Glutamatergic neuron (in vitro differentiated cells): Measurements from ENCODE around the gene LRRC7. TPM values are rescaled to one million over a fixed set of nuclear protein-coding genes. Genes with fewer than 3 reads are reported as not detected.

Experiments used
- DNase-seq: peaks from one replicate; pipeline ENCODE4 v3.0.0; 2022
- H3K27ac Mint-ChIP-seq: one replicate; pipeline ENCODE4 v1.8.0; 2020; ENCODE audit warnings: mild to moderate bottlenecking, mixed read lengths, inconsistent platforms; ENCODE audit not compliant: unreplicated experiment
- H3K27me3 Mint-ChIP-seq: one replicate; pipeline ENCODE4 v1.8.0; 2020; ENCODE audit warnings: mild to moderate bottlenecking, moderate library complexity, mixed read lengths, inconsistent platforms; ENCODE audit not compliant: unreplicated experiment
- H3K36me3 Mint-ChIP-seq: one replicate; pipeline ENCODE4 v1.8.0; 2020; ENCODE audit warnings: mild to moderate bottlenecking, mixed read lengths, inconsistent platforms; ENCODE audit not compliant: unreplicated experiment
- H3K4me1 Mint-ChIP-seq: one replicate; pipeline ENCODE4 v1.8.0; 2020; ENCODE audit warnings: mild to moderate bottlenecking, low read depth, mixed read lengths, inconsistent platforms; ENCODE audit not compliant: unreplicated experiment
- H3K4me3 Mint-ChIP-seq: one replicate; pipeline ENCODE4 v1.8.0; 2020; ENCODE audit warnings: mild to moderate bottlenecking, mixed read lengths, inconsistent platforms; ENCODE audit not compliant: unreplicated experiment
- H3K9me3 Mint-ChIP-seq: one replicate; pipeline ENCODE4 v1.8.0; 2020; ENCODE audit warnings: mild to moderate bottlenecking, moderate library complexity, mixed read lengths, inconsistent platforms; ENCODE audit not compliant: unreplicated experiment
- CTCF ChIP-seq: fragments of 200-600 bp; sonication (generic); IDR thresholded peaks from one replicate; pipeline ENCODE4 v1.5.0; 2021; ENCODE audit not compliant: partially characterized antibody, unreplicated experiment
- total RNA-seq: library from RNA; stranded (reverse); fragmentation: NEBNext Ultra II Directional; extraction: Animal tissue kit (Norgen Biotek cat#: 25700); gene quantifications from one replicate; pipeline ENCODE4 v1.2.1, GENCODE V29; 2021; ENCODE audit not compliant: unreplicated experiment

The LRRC7 gene
- total RNA-seq, 1 donor from 2014 or later, result 19.1 TPM

DNA sequence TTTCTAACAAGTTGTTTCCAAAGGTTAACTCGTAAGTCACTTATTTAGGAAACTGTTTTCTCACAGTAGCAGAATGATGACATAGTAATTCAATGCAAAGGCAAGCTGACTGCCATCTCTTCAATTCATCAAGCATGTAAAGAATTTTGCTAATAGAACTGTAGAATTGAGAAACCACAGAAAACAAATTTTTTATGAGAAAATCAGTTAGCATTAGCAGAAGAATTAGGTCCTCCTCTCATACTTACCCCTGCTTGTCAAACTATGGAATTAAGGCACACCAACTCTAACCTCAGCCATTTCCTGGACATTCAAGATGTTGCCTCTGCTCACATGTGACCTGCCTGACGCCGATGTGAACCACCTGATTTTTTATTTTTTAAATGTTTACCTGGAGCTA lies 522.4 kb downstream of the LRRC7 start:
- Mint-ChIP-seq H3K36me3 (no peaks in the 10 kb centered on the region), H3K4me3 (no peak overlapping the region), H3K27me3 (no peaks in the 10 kb centered on the region), H3K4me1 (peaks cover 2% of the 10 kb centered on the region), H3K9me3 (no peaks in the 10 kb centered on the region), H3K27ac (no peak overlapping the region)
- no peak for DNase-seq
- TF ChIP-seq CTCF, result no peak

GRCh38 chr1:70090875-70091274 lies 523.2 kb downstream of the LRRC7 start:
- H3K36me3 Mint-ChIP-seq, result no peaks in the 10 kb centered on the region
- no peak for TF ChIP-seq CTCF
- no peak for DNase-seq
- no peaks in the 10 kb centered on the region for H3K27me3 Mint-ChIP-seq
- H3K9me3 Mint-ChIP-seq, result no peaks in the 10 kb centered on the region
- H3K27ac Mint-ChIP-seq, result no peak overlapping the region
- H3K4me3 Mint-ChIP-seq, result no peak overlapping the region
- peaks cover 2% of the 10 kb centered on the region for H3K4me1 Mint-ChIP-seq

DNA sequence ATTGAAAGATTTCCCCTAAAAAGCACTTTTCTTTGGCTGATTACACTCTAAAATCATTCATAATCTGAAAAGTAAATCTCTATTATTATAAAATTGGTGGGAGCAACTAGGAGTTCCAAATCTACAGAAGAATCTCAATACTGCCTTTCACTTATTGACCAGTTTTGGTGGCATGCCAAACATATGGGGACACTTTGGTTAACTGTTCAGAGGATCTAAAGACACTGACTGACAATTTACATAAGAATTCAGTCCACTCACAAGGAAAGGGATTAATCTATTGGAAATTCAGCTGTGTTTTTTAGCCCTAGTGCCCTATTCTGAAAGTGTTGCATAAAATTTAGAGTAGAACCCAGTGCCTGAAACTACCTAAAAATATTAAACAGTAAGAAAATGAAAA lies 524.1 kb downstream of the LRRC7 start:
- H3K27me3 Mint-ChIP-seq, result no peaks in the 10 kb centered on the region
- no peaks in the 10 kb centered on the region for H3K36me3 Mint-ChIP-seq
- no peak overlapping the region for H3K4me3 Mint-ChIP-seq
- no peak for DNase-seq
- H3K27ac Mint-ChIP-seq, result no peak overlapping the region
- H3K4me1 Mint-ChIP-seq, result peaks cover 2% of the 10 kb centered on the region
- TF ChIP-seq CTCF, result no peak
- H3K9me3 Mint-ChIP-seq, result no peaks in the 10 kb centered on the region

GRCh38 chr1:70092526-70092925 lies 524.8 kb downstream of the LRRC7 start:
- H3K4me1 Mint-ChIP-seq, result peaks cover 2% of the 10 kb centered on the region
- no peaks in the 10 kb centered on the region for H3K9me3 Mint-ChIP-seq
- H3K27me3 Mint-ChIP-seq, result no peaks in the 10 kb centered on the region
- no peak overlapping the region for H3K4me3 Mint-ChIP-seq
- no peak overlapping the region for H3K27ac Mint-ChIP-seq
- TF ChIP-seq CTCF, result no peak
- no peak for DNase-seq
- H3K36me3 Mint-ChIP-seq, result no peaks in the 10 kb centered on the region

DNA sequence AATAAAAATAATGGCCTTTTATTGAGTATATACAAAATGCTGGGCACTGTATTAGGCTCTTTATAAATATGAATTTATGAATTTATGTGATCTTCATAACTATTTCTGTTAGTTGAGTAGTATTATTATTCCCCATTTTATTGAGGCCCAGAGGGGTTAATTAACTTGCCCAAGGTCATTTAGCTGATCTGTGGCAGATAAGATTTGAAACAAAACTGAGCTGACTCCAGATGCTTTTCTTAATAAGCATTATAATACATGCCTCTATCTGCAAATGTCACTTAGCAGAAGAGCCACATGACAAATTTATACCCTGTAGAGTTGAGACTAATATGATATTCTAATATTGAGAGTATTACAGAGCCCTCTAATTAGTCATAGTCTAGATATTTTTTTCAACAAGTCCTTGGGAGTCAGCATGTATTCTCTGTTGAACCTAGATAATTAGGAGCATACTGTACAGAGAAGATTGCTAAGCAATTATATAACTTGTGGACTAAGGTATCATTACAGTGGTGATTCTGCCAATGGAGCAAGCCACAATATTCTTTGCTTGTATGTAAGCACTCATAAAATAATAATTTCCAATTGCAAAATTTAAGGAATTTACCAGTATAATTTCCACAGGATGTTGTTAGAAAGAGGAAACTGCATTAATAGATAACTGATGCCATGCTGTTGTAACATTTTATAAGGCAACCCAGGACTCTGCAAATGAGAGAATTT lies 525.7 kb downstream of the LRRC7 start:
- no peaks in the 10 kb centered on the region for H3K36me3 Mint-ChIP-seq
- no peaks in the 10 kb centered on the region for H3K27me3 Mint-ChIP-seq
- DNase-seq, result no peak
- H3K4me3 Mint-ChIP-seq, result no peak overlapping the region
- TF ChIP-seq CTCF, result no peak
- no peaks in the 10 kb centered on the region for H3K9me3 Mint-ChIP-seq
- H3K4me1 Mint-ChIP-seq, result peaks cover 2% of the 10 kb centered on the region
- H3K27ac Mint-ChIP-seq, result no peak overlapping the region
